Suprapubic skin (tissue), 4 donors: ENCODE results near the gene MFAP5. TPM values are rescaled to one million over a fixed set of nuclear protein-coding genes. Genes with fewer than 3 reads are reported as not detected.

Source experiments
- DNase-seq, 2 donors: peaks; one replicate each; pipeline ENCODE4 v3.0.0-alpha.2; 2019; ENCODE audit warnings: low spot score in 2 of 2
- H3K27ac ChIP-seq: fragments of 200-600 bp; sonication (generic); one replicate; pipeline ENCODE4 v1.5.1; 2019
- H3K27me3 ChIP-seq: fragments of 200-600 bp; sonication (generic); one replicate; pipeline ENCODE4 v1.5.1; 2019
- H3K36me3 ChIP-seq: fragments of 200-600 bp; sonication (generic); one replicate; pipeline ENCODE4 v1.5.1; 2019
- H3K4me1 ChIP-seq: fragments of 200-600 bp; sonication (generic); one replicate; pipeline ENCODE4 v1.5.1; 2019
- H3K4me3 ChIP-seq: fragments of 200-600 bp; sonication (generic); one replicate; pipeline ENCODE4 v1.5.1; 2019; ENCODE audit warnings: mild to moderate bottlenecking
- H3K9me3 ChIP-seq: fragments of 200-600 bp; sonication (generic); one replicate; pipeline ENCODE4 v1.5.1; 2019
- CTCF ChIP-seq, 2 donors: fragments of 200-600 bp in 1 of 2; fragments of 450-650 bp in 1 of 2; sonication (generic) in 1 of 2; IDR thresholded peaks; one replicate each; pipeline ENCODE4 v1.5.1; 2016 to 2019; ENCODE audit warnings: antibody characterized with exemption in 2 of 2, mild to moderate bottlenecking in 1 of 2, moderate library complexity in 1 of 2
- EP300 ChIP-seq: sonication (generic); formaldehyde crosslinking; IDR thresholded peaks from one replicate; pipeline ENCODE4 v1.6.1; 2017; ENCODE audit warnings: antibody characterized with exemption
- POLR2A ChIP-seq, 2 donors: fragments of 450-650 bp; IDR thresholded peaks; one replicate each; pipeline ENCODE4 v1.6.1; 2017; ENCODE audit warnings: antibody characterized with exemption in 2 of 2, mild to moderate bottlenecking in 2 of 2, moderate library complexity in 2 of 2
- POLR2AphosphoS5 ChIP-seq, 3 donors: sonication (generic); formaldehyde crosslinking; IDR thresholded peaks; one replicate each; pipeline ENCODE4 v1.6.1; 2017; ENCODE audit warnings: antibody characterized with exemption in 3 of 3
- WGBS: methylation state at CpG from one replicate; pipeline ENCODE4 v1.1.5; 2018; 5-methylcytosine and 5-hydroxymethylcytosine counted together
- total RNA-seq, 4 donors: library from RNA; depleted of rRNA; stranded (reverse); fragments of >200 nt; gene quantifications; one replicate each; pipeline ENCODE4 v1.1.0, GENCODE V29; 2016

Gene MFAP5
- total RNA-seq, 4 donors from 2014 or later, result 18.1 to 70.5 (median 26.4) TPM

GRCh38 chr12:8596561-8596960 lies 66.1 kb downstream of the MFAP5 start:
- H3K4me1 ChIP-seq, result no peaks in the 10 kb centered on the region
- H3K9me3 ChIP-seq, result no peaks in the 10 kb centered on the region
- no peak overlapping the region for H3K27ac ChIP-seq
- H3K27me3 ChIP-seq, result no peaks in the 10 kb centered on the region
- H3K4me3 ChIP-seq, result no peak overlapping the region
- 60% methylated on average over 3 of the region's 3 CpGs for WGBS
- no peak for DNase-seq
- TF ChIP-seq CTCF (IDR thresholded peaks at IDR 0.05) (no peak), EP300 (no peak), POLR2A (IDR thresholded peaks at IDR 0.05) (no peak), POLR2AphosphoS5 (IDR thresholded peaks at IDR 0.05) (no peak)
- H3K36me3 ChIP-seq, result no peaks in the 10 kb centered on the region

Other genes with a start within 250 kb of the MFAP5 start
- gene CLEC6A, start 206.9 kb downstream of the MFAP5 start, total RNA-seq, result not detected
- gene CLEC4D, start 149.3 kb downstream of the MFAP5 start, total RNA-seq, result not detected
- 1 to 10 TPM in 1 of 4 donors, not detected in 3; 1.4 TPM for gene CLEC4E, start 121.9 kb downstream of the MFAP5 start, total RNA-seq
- gene AICDA, start 50.0 kb downstream of the MFAP5 start, total RNA-seq, result not detected
- gene RIMKLB, start 35.2 kb upstream of the MFAP5 start, total RNA-seq, result 10 to 100 TPM; 11.8 to 29.6 (median 14.4) TPM
- gene A2ML1, start 159.8 kb upstream of the MFAP5 start, total RNA-seq, result 100 to 1,000 TPM; 166 to 268 (median 218) TPM